H1 (cell line): ENCODE data around the gene ACO1. TPM values are rescaled to one million over a fixed set of nuclear protein-coding genes. Genes with fewer than 3 reads are reported as not detected.

Experiments used
- CTCF ChIA-PET: fragments of 300-600 bp; sonication (Branson Sonifier 250); formaldehyde crosslinking; loops from one replicate; lab custom pipeline; 2021; ENCODE audit not compliant: partially characterized antibody; lab: Charles Lee
- POLR2A ChIA-PET: fragments of 300-600 bp; sonication (Branson Sonifier 250); formaldehyde crosslinking; loops from one replicate; lab custom pipeline; 2021; ENCODE audit warnings: inconsistent platforms; ENCODE audit not compliant: partially characterized antibody; lab: Charles Lee
- DNase-seq, 2 experiments: peaks; one replicate each; pipeline versions ENCODE4 v3.0.0 to v3.0.0-alpha.2; 2010 to 2022; ENCODE audit warnings: low spot score in 2 of 2, low read depth in 1 of 2, mixed read lengths in 1 of 2
- FAIRE-seq: peaks from 2 replicates; lab custom pipeline; 2011; peaks lifted over from hg19 to GRCh38; lab: Jason Lieb, UNC
- H2AFZ ChIP-seq: 2 replicates; pipeline ENCODE4 v1.8.1; 2012; ENCODE audit warnings: low read length, inconsistent platforms
- H2AK5ac ChIP-seq: 2 replicates; pipeline ENCODE4 v1.6.1; 2013; ENCODE audit warnings: low read depth, low read length
- H2BK120ac ChIP-seq: replicated peaks from 2 replicates; pipeline ENCODE3; 2013; ENCODE audit warnings: low read depth, low read length, inconsistent platforms
- H2BK12ac ChIP-seq: 2 replicates; pipeline ENCODE4 v1.6.1; 2013; ENCODE audit warnings: low read depth, low read length
- H2BK15ac ChIP-seq: 2 replicates; pipeline ENCODE4 v1.6.1; 2013; ENCODE audit warnings: low read length
- H2BK20ac ChIP-seq: 2 replicates; pipeline ENCODE4 v1.6.1; 2013; ENCODE audit warnings: low read length
- H2BK5ac ChIP-seq: 2 replicates; pipeline ENCODE4 v1.6.1; 2013; ENCODE audit warnings: low read depth, low read length
- H3K14ac ChIP-seq: 2 replicates; pipeline ENCODE4 v1.6.1; 2013; ENCODE audit warnings: inconsistent platforms; ENCODE audit not compliant: insufficient read length
- H3K18ac ChIP-seq: 2 replicates; pipeline ENCODE4 v1.6.1; 2013; ENCODE audit warnings: low read length; ENCODE audit errors: extremely low read depth
- H3K23ac ChIP-seq: 2 replicates; pipeline ENCODE4 v1.6.1; 2013; ENCODE audit warnings: inconsistent platforms; ENCODE audit not compliant: insufficient read length
- H3K23me2 ChIP-seq: 2 replicates; pipeline ENCODE4 v1.6.1; 2013; ENCODE audit warnings: low read depth, low read length
- H3K27ac ChIP-seq: 2 replicates; pipeline ENCODE4 v1.6.1; 2011; ENCODE audit warnings: low read depth, low read length, inconsistent platforms
- H3K27me3 ChIP-seq, 4 experiments: replicated peaks in 1 of 4; 1 replicate in 1 of 4; 2 replicates in 3 of 4; pipeline versions ENCODE4 v1.6.1 to v1.8.1; 2011 to 2013; ENCODE audit warnings: low read length in 3 of 4, mild to moderate bottlenecking in 3 of 4, inconsistent platforms in 2 of 4, mixed read lengths in 2 of 4, moderate library complexity in 1 of 4; ENCODE audit not compliant: control insufficient read depth in 3 of 4, insufficient read depth in 3 of 4; ENCODE audit errors: extremely low read depth in 1 of 4
- H3K36me3 ChIP-seq, 4 experiments: 2 replicates each; pipeline versions ENCODE4 v1.6.1 to v1.8.1; 2011 to 2013; ENCODE audit warnings: mild to moderate bottlenecking in 4 of 4, low read length in 3 of 4, moderate library complexity in 2 of 4, control low read depth in 1 of 4, inconsistent platforms in 1 of 4; ENCODE audit not compliant: insufficient read depth in 4 of 4, control insufficient read depth in 2 of 4
- H3K4ac ChIP-seq: replicated peaks from 2 replicates; pipeline ENCODE3; 2013; ENCODE audit warnings: low read length, low read depth, mixed read lengths, inconsistent platforms; ENCODE audit not compliant: insufficient read length
- H3K4me1 ChIP-seq, 4 experiments: replicated peaks in 1 of 4; 1 replicate in 1 of 4; 2 replicates in 3 of 4; pipeline versions ENCODE4 v1.6.1 to v1.8.1; 2011 to 2013; ENCODE audit warnings: low read length in 3 of 4, inconsistent platforms in 2 of 4, mixed read lengths in 1 of 4; ENCODE audit not compliant: insufficient read depth in 4 of 4, control insufficient read depth in 3 of 4
- H3K4me2 ChIP-seq, 2 experiments: 2 replicates each; pipeline versions ENCODE4 v1.6.1 to v1.8.1; 2011 to 2013; ENCODE audit warnings: low read depth in 2 of 2, low read length in 2 of 2, control low read depth in 1 of 2, inconsistent platforms in 1 of 2, mild to moderate bottlenecking in 1 of 2; ENCODE audit not compliant: insufficient read depth in 1 of 2
- H3K4me3 ChIP-seq, 4 experiments: fragments of 200-600, 300-600 bp in 1 of 4; sonication (generic), shearing (Covaris generic), sonication (Bioruptor Twin) in 1 of 4; 2 replicates each; pipeline versions ENCODE4 v1.5.1 to v1.8.1; 2011 to 2016; ENCODE audit warnings: low read length in 4 of 4, low read depth in 3 of 4, control low read depth in 2 of 4, inconsistent platforms in 2 of 4, mild to moderate bottlenecking in 2 of 4, mixed read lengths in 1 of 4, moderate library complexity in 1 of 4; ENCODE audit not compliant: insufficient read depth in 2 of 4; ENCODE audit errors: extremely low read depth in 1 of 4
- H3K56ac ChIP-seq: replicated peaks from 2 replicates; pipeline ENCODE3; 2013; ENCODE audit warnings: low read depth, mild to moderate bottlenecking, mixed read lengths, low read length, inconsistent platforms; ENCODE audit not compliant: insufficient read length
- H3K79me1 ChIP-seq: 2 replicates; pipeline ENCODE4 v1.6.1; 2013; ENCODE audit warnings: low read depth, low read length, control low read depth
- H3K79me2 ChIP-seq, 2 experiments: 2 replicates each; pipeline versions ENCODE4 v1.6.1 to v1.8.1; 2012 to 2013; ENCODE audit warnings: low read length in 2 of 2, mild to moderate bottlenecking in 2 of 2, inconsistent platforms in 1 of 2; ENCODE audit not compliant: insufficient read depth in 2 of 2, control insufficient read depth in 1 of 2
- H3K9ac ChIP-seq, 4 experiments: replicated peaks in 1 of 4; 1 replicate in 1 of 4; 2 replicates in 3 of 4; pipeline versions ENCODE4 v1.6.1 to v1.8.1; 2011 to 2013; ENCODE audit warnings: low read depth in 3 of 4, low read length in 3 of 4, control low read depth in 2 of 4, mild to moderate bottlenecking in 2 of 4, moderate library complexity in 2 of 4, inconsistent platforms in 1 of 4; ENCODE audit errors: extremely low read depth in 1 of 4
- H3K9me3 ChIP-seq, 2 experiments: 2 replicates each; pipeline versions ENCODE4 v1.6.1 to v1.8.1; 2012 to 2013; ENCODE audit warnings: mild to moderate bottlenecking in 2 of 2, moderate library complexity in 2 of 2, control low read depth in 1 of 2, inconsistent platforms in 1 of 2, low read depth in 1 of 2, low read length in 1 of 2, mixed read lengths in 1 of 2; ENCODE audit not compliant: insufficient read depth in 2 of 2
- H4K20me1 ChIP-seq, 2 experiments: replicated peaks in 1 of 2; 2 replicates each; pipeline versions ENCODE3 to v1.8.1; 2011 to 2013; ENCODE audit warnings: inconsistent platforms in 2 of 2, low read length in 2 of 2, mild to moderate bottlenecking in 1 of 2; ENCODE audit not compliant: insufficient read depth in 2 of 2, control insufficient read depth in 1 of 2
- H4K5ac ChIP-seq: 2 replicates; pipeline ENCODE4 v1.6.1; 2013; ENCODE audit warnings: low read length, low read depth, mixed read lengths, inconsistent platforms; ENCODE audit not compliant: insufficient read length
- H4K8ac ChIP-seq: 2 replicates; pipeline ENCODE4 v1.8.0; 2013; ENCODE audit warnings: mild to moderate bottlenecking, moderate library complexity, low read length, inconsistent platforms; ENCODE audit not compliant: insufficient read depth; ENCODE audit errors: extremely low read depth
- H4K91ac ChIP-seq: replicated peaks from 2 replicates; pipeline ENCODE3; 2013; ENCODE audit warnings: low read length, mixed read lengths, inconsistent platforms; ENCODE audit not compliant: insufficient read length
- ATF3 ChIP-seq: IDR thresholded peaks from 2 replicates; pipeline ENCODE4 v1.6.1; 2011; ENCODE audit warnings: low read depth, mild to moderate bottlenecking, low read length; ENCODE audit not compliant: insufficient read depth
- BCL11A ChIP-seq, 2 experiments: IDR thresholded peaks; one replicate each; pipeline ENCODE4 v1.6.1; 2011; ENCODE audit warnings: low read depth in 2 of 2, low read length in 2 of 2, mild to moderate bottlenecking in 2 of 2
- CEBPB ChIP-seq: IDR thresholded peaks from 2 replicates; pipeline ENCODE4 v1.6.1; 2012; ENCODE audit warnings: low read depth, low read length
- GABPA ChIP-seq: IDR thresholded peaks from 2 replicates; pipeline ENCODE4 v1.6.1; 2011; ENCODE audit warnings: mild to moderate bottlenecking, low read length, moderate library complexity, borderline replicate concordance; ENCODE audit not compliant: insufficient read depth
- HDAC6 ChIP-seq: IDR thresholded peaks from one replicate; pipeline ENCODE4 v1.7.1; 2012; ENCODE audit warnings: low read depth, mild to moderate bottlenecking, inconsistent platforms, low read length, moderate library complexity
- JUN ChIP-seq: IDR thresholded peaks from 2 replicates; pipeline ENCODE4 v1.6.1; 2011; ENCODE audit warnings: low read depth, mild to moderate bottlenecking, improper control_type of control experiment, low read length
- KDM5A ChIP-seq: fragments of 200-600 bp; IDR thresholded peaks from 2 replicates; pipeline ENCODE4 v1.7.1; 2012; ENCODE audit warnings: mild to moderate bottlenecking, low read length, inconsistent platforms, mixed read lengths
- MAX ChIP-seq: IDR thresholded peaks from 2 replicates; pipeline ENCODE4 v1.6.1; 2012; ENCODE audit warnings: inconsistent platforms
- SP1 ChIP-seq: IDR thresholded peaks from 2 replicates; pipeline ENCODE4 v1.6.1; 2011; ENCODE audit warnings: low read depth, low read length
- WGBS, 2 experiments: shearing (Covaris generic) in 1 of 2; methylation state at CpG; one replicate each; pipeline versions ENCODE4 v1.1.6 to v1.1.7; 2013 to 2015; ENCODE audit warnings: low lambda C conversion rate in 2 of 2, mixed read lengths in 2 of 2, inconsistent platforms in 1 of 2, low coverage in 1 of 2, missing lambda C conversion rate in 1 of 2; ENCODE audit not compliant: insufficient replicate concordance in 2 of 2, insufficient coverage in 1 of 2, insufficient read length in 1 of 2; ENCODE audit errors: extremely low coverage in 1 of 2, missing lambda C conversion rate in 1 of 2; 5-methylcytosine and 5-hydroxymethylcytosine counted together
- polyA plus RNA-seq, 7 experiments: library from polyadenylated mRNA; depleted of rRNA in 3 of 7; stranded (reverse) in 5 of 7; unstranded in 2 of 7; fragments of >200 nt in 5 of 7; fragments of 200-250 nt in 2 of 7; gene quantifications; 1 replicate in 5 of 7; 2 replicates in 1 of 7; 4 replicates in 1 of 7; pipeline versions ENCODE4 v1.2.1 to v1.2.3, GENCODE V29; 2011 to 2013; ENCODE audit warnings: missing spikeins in 2 of 7, mixed read lengths in 2 of 7
- total RNA-seq: library from RNA; stranded (reverse); fragmentation: NEBNext Ultra II Directional; extraction: Animal tissue kit (Norgen Biotek cat#: 25700); gene quantifications from 2 replicates; pipeline ENCODE4 v1.2.1, GENCODE V29; 2021
- TF ChIP-seq, protein P1 (sequence below): IDR thresholded peaks from 2 replicates; pipeline ENCODE4 v1.6.1; 2012; ENCODE audit warnings: low read length, inconsistent platforms

Gene ACO1
- total and polyA plus RNA-seq, 2 of the 8 experiments (the other 6 are each of a cell fraction or from before 2014, with no cell fraction given): 39.3 to 49.8 TPM

DNA sequence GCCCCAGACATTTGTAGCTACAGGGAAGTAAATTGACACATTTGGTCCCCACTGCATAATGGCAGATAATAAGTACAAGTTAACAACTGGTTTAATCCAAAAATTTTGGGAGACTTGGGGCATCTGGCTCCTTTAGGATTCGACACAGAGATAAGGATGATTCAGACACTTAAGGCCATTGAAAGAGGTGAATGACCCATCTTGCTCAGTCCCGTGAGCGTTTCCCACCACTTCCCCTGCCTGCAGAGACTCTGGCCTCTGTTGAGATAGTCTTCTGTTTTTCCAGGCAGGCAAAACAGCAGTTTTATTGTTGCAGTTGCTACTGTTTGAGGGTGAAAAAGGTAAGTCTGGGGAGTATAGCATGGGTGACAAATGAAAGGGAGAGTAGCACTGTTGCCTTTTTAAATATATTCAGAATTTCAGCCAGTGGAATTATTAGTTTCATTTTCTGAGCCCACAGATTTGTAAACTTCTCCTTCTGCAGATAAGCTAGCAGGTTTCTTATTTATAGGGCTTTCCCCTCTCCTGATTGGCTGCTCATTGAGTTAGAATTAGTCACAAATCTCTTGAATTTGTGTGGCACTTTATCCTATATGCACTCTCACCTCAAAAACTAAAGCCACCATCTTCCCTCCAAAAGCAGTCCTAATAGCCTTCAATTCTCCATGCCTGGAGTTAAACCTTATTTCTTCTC is 19.3 kb downstream of the ACO1 start:
- Histone ChIP-seq H3K23me2 (no peaks in the 10 kb centered on the region), H3K4me3 (no peak overlapping the region), H3K9me3 (no peaks in the 10 kb centered on the region; a peak in 1 of 4 replicates), H2BK120ac (no peak overlapping the region), H3K18ac (no peak overlapping the region), H4K5ac (no peak overlapping the region), H3K23ac (no peak overlapping the region), H2BK12ac (no peak overlapping the region), H3K56ac (no peak overlapping the region), H3K79me2 (peaks cover 0 to 3% of the 10 kb centered on the region in 2 experiments; a peak in 1 of 4 replicates), H3K27me3 (no peaks in the 10 kb centered on the region), H3K9ac (no peak overlapping the region), H3K79me1 (no peaks in the 10 kb centered on the region; the same call in 1 of the 2 replicates), H4K91ac (no peak overlapping the region), H2BK20ac (no peak overlapping the region), H4K20me1 (peaks cover 0 to 3% of the 10 kb centered on the region in 2 experiments), H3K4me1 (peaks cover 0 to 5% (median 3%) of the 10 kb centered on the region in 4 experiments; a peak in 1 of 7 replicates), H3K27ac (no peak overlapping the region), H2BK5ac (no peak overlapping the region), H3K4ac (no peak overlapping the region), H3K36me3 (peaks cover 0 to 23% (median 9%) of the 10 kb centered on the region in 4 experiments; a peak in 6 of 8 replicates), H3K4me2 (no peak overlapping the region), H2AFZ (no peak overlapping the region), H4K8ac (no peak overlapping the region), H2BK15ac (no peak overlapping the region), H2AK5ac (no peak overlapping the region), H3K14ac (no peak overlapping the region)
- POLR2A ChIA-PET: no interaction called here
- CTCF ChIA-PET: interaction anchor here (0.6 kb wide), 1 partner anchor 10 kb away, joined by 4 read pairs; no protein-coding TSS in a partner anchor
- DNase-seq (no peak), FAIRE-seq (no peak)
- 90% methylated on average over 3 of the region's 3 CpGs; no CpG with 5 or more reads in 1 of the 2 experiments for WGBS, 2 experiments
- TF ChIP-seq, protein P1, sequence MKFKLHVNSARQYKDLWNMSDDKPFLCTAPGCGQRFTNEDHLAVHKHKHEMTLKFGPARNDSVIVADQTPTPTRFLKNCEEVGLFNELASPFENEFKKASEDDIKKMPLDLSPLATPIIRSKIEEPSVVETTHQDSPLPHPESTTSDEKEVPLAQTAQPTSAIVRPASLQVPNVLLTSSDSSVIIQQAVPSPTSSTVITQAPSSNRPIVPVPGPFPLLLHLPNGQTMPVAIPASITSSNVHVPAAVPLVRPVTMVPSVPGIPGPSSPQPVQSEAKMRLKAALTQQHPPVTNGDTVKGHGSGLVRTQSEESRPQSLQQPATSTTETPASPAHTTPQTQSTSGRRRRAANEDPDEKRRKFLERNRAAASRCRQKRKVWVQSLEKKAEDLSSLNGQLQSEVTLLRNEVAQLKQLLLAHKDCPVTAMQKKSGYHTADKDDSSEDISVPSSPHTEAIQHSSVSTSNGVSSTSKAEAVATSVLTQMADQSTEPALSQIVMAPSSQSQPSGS: no peak
- TF ChIP-seq KDM5A: no peak
- no peak for TF ChIP-seq JUN
- no peak for TF ChIP-seq ATF3
- no peak for TF ChIP-seq HDAC6
- TF ChIP-seq MAX: no peak
- TF ChIP-seq BCL11A (IDR thresholded peaks at IDR 0.05; ENCODE audit: low read depth in 2 of 2, low read length in 2 of 2): no peak
- no peak for TF ChIP-seq GABPA
- no peak for TF ChIP-seq SP1
- no peak for TF ChIP-seq CEBPB
